Coronary artery (tissue), 2 donors: Measurements from ENCODE around the gene CDC25A.

Source experiments
- DNase-seq: peaks from one replicate; pipeline ENCODE4 v3.0.0-alpha.2; 2017; ENCODE audit warnings: low spot score
- H3K27ac ChIP-seq, 2 donors: fragments of 200-600 bp; sonication (generic); one replicate each; pipeline ENCODE4 v1.5.1; 2016 to 2019
- H3K4me3 ChIP-seq: fragments of 200-600 bp; sonication (generic); 2 replicates; pipeline ENCODE4 v1.5.1; 2016; ENCODE audit warnings: mild to moderate bottlenecking, moderate library complexity
- CTCF ChIP-seq: fragments of 200-600 bp; sonication (generic); IDR thresholded peaks from one replicate; pipeline ENCODE4 v1.5.1; 2019; ENCODE audit warnings: antibody characterized with exemption

The CDC25A gene

GRCh38 chr3:48142316-48142870, 45.8 kb downstream of the CDC25A start:
- TF ChIP-seq CTCF: no peak
- H3K27ac ChIP-seq: no peak overlapping the region
- no peak for DNase-seq

GRCh38 chr3:48141604-48142137, 46.5 kb downstream of the CDC25A start:
- H3K27ac ChIP-seq: no peak overlapping the region
- no peak for TF ChIP-seq CTCF
- no peak overlapping the region for H3K4me3 ChIP-seq
- no peak for DNase-seq

More at GRCh38 chr3:48142316-48142870, 45.8 kb downstream of the CDC25A start:
- no peak overlapping the region for H3K4me3 ChIP-seq

GRCh38 chr3:48140936-48141603, 47.1 kb downstream of the CDC25A start:
- Histone ChIP-seq H3K4me3 (no peak overlapping the region), H3K27ac (no peak overlapping the region)
- DNase-seq: no peak
- TF ChIP-seq CTCF: no peak

GRCh38 chr3:48140336-48140757, 47.9 kb downstream of the CDC25A start:
- Histone ChIP-seq H3K4me3 (no peak overlapping the region), H3K27ac (no peak overlapping the region)
- DNase-seq: no peak
- no peak for TF ChIP-seq CTCF

- no peak for TF ChIP-seq CTCF
- H3K27ac ChIP-seq: no peak overlapping the region
- no peak for DNase-seq
- no peak overlapping the region for H3K4me3 ChIP-seq
Observed at GRCh38 chr3:48137425-48137999, 50.7 kb downstream of the CDC25A start.

GRCh38 chr3:48135552-48136495, 52.4 kb downstream of the CDC25A start:
- no peak for TF ChIP-seq CTCF
- H3K27ac ChIP-seq: no peak overlapping the region
- no peak overlapping the region for H3K4me3 ChIP-seq
- no peak for DNase-seq
